SKM-1 (cell line): Measurements from ENCODE around the gene POP7.
"Not testable (repeated sequence)": the region's sequence is repeated elsewhere in the genome, so short reads cannot be mapped to it uniquely, and the experiment has no call there.

ENCODE experiments used
- DNase-seq: peaks from one replicate; lab custom pipeline; 2025; ENCODE audit not compliant: unreplicated experiment; lab: John Stamatoyannopoulos, UW

The POP7 gene

DNA sequence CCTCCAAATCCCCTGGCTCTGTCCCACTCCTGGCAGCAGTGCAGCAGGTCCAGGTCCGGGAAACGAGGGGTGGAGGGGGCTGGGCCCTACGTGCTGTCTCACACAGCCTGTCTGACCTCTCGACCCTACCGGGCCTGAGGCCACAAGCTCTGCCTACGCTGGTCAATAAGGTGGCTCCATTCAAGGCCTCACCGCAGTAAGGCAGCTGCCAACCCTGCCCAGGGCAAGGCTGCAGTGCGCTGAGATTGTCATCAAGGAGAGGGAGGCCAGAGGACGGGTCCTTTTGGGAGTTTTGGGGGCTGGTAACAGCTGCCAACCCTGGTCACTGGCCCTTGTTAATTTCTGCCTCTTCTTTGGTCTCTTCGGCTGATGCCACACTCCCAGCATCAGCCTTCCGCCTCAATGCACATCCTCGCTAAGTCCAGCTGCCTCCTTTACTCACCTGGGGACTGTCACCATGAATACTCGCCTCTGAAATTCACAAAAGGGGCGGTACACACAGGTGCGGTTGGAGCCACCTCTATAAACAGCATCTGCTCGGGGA, 17.9 kb downstream of the POP7 start:
- DNase-seq: no peak

- DNase-seq: not testable (repeated sequence)
Measured at GRCh38 chr7:100724364-100724763, 18.4 kb downstream of the POP7 start.

- DNase-seq: no peak
Measured at GRCh38 chr7:100726996-100727761, 21.3 kb downstream of the POP7 start.

- no peak for DNase-seq
Measured at GRCh38 chr7:100728196-100728595, 22.3 kb downstream of the POP7 start.

GRCh38 chr7:100730136-100730800, 24.3 kb downstream of the POP7 start:
- DNase-seq: no peak

GRCh38 chr7:100731937-100732636, 26.2 kb downstream of the POP7 start:
- DNase-seq: no peak

- no peak for DNase-seq
Measured at GRCh38 chr7:100735730-100736129, 29.8 kb downstream of the POP7 start.

- no peak for DNase-seq
Measured at GRCh38 chr7:100736671-100737070, 30.8 kb downstream of the POP7 start.

GRCh38 chr7:100739934-100740333, 34.0 kb downstream of the POP7 start:
- DNase-seq: no peak

DNA sequence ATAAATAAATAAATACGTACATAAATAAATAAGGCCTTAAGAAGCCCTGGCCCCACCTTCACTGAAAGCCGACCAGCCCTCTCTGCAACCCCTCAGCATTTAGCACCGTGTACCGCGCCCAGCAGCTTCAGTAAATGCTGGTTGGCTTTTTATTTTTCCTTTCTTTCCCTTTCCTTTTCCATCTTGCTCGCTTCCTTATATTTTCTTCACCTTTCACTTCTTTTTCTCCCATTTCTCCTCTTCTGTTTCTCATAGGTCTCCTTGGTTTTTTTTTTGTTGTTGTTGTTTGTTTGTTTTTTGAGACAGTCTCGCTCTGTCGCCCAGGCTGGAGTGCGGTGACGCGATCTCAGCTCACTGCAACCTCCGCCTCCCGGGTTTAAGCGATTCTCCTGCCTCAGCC, 38.7 kb downstream of the POP7 start:
- DNase-seq: no peak

DNA sequence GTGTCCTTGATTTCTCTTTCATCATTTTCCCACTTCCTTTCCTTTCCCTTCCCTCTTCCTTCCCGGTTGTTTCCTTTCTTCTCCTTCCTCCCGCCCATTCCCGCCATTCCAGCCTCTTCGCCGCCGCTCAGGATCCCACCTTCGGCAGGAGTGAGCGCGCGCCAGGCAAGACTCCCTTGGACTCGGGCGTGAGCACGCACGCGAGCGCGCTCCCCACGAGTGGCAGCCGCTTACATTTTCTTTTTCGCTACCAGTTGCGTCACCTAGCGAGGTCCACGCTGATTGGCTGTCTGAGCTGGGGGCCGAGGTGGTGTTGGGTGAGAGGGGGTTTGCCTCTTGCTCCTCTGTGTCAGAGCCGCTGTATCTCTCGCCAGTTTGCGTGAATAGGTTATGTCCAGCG, 39.3 kb downstream of the POP7 start:
- DNase-seq: no peak

DNA sequence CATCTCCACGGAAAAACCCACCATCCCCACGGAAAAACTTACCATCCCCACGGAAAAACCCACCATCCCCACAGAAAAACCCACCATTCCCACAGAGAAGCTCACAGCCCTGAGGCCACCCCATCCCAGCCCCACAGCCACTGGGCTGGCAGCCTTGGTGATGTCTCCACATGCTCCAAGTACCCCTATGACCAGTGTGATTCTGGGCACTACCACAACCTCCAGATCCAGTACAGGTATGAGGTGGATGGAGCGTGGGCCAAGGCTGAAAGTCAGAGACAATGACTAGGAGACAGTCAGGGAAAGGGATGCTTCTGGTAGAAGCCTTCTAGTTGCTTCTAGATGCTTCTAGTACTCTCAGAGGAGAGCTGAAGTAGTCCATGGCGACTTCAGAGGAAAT, 47.1 kb downstream of the POP7 start:
- no peak for DNase-seq

- no peak for DNase-seq
Measured at GRCh38 chr7:100753750-100754149, 47.8 kb downstream of the POP7 start.
